HCT116 (cell line): ENCODE measurements around the gene DOCK10.

Experiments
- CTCF ChIP-seq, 3 experiments: fragments of 200-600 bp in 1 of 3; sonication (generic) in 1 of 3; IDR thresholded peaks in 2 of 3; conservative IDR thresholded peaks in 1 of 3; 2 replicates each; pipeline ENCODE4 v1.5.1; 2012 to 2017; ENCODE audit warnings: low read depth in 2 of 3, low read length in 2 of 3, antibody characterized with exemption in 1 of 3, borderline replicate concordance in 1 of 3, control low read depth in 1 of 3, mild to moderate bottlenecking in 1 of 3, mixed read lengths in 1 of 3, mixed run types in 1 of 3, moderate library complexity in 1 of 3; ENCODE audit not compliant: insufficient read depth in 1 of 3
- SIN3A ChIP-seq: IDR thresholded peaks from 2 replicates; pipeline ENCODE4 v1.6.1; 2012; ENCODE audit warnings: low read depth
- ZBTB33 ChIP-seq: IDR thresholded peaks from 2 replicates; pipeline ENCODE4 v1.6.1; 2011; ENCODE audit warnings: mild to moderate bottlenecking, low read length, moderate library complexity; ENCODE audit not compliant: insufficient replicate concordance; ENCODE audit errors: extremely low read depth
- ZNF274 ChIP-seq: fragments of 200-500 bp; sonication (Bioruptor generic); IDR thresholded peaks from 2 replicates; pipeline ENCODE4 v1.6.1; 2014; ENCODE audit warnings: mild to moderate bottlenecking, low read depth, low read length, inconsistent platforms

- no peak for TF ChIP-seq CTCF (IDR thresholded peaks at IDR 0.05 in 2 of 3, conservative IDR thresholded peaks at IDR 0.05 in 1 of 3; ENCODE audit: borderline replicate concordance in 1 of 3, insufficient read depth in 1 of 3, low read depth in 2 of 3, low read length in 2 of 3)
- no peak for TF ChIP-seq ZNF274
- TF ChIP-seq SIN3A: no peak
- no peak for TF ChIP-seq ZBTB33
These were observed 158.1 kb downstream of the DOCK10 start for GRCh38 chr2:224884188-224884587.
